H1 (cell line): ENCODE results near the gene PRIMA1. TPM values are rescaled to one million over a fixed set of nuclear protein-coding genes. Genes with fewer than 3 reads are reported as not detected.

ENCODE experiments used
- CTCF ChIA-PET: fragments of 300-600 bp; sonication (Branson Sonifier 250); formaldehyde crosslinking; loops from one replicate; lab custom pipeline; 2021; ENCODE audit not compliant: partially characterized antibody; lab: Charles Lee
- POLR2A ChIA-PET: fragments of 300-600 bp; sonication (Branson Sonifier 250); formaldehyde crosslinking; loops from one replicate; lab custom pipeline; 2021; ENCODE audit warnings: inconsistent platforms; ENCODE audit not compliant: partially characterized antibody; lab: Charles Lee
- DNase-seq, 2 experiments: peaks; one replicate each; pipeline versions ENCODE4 v3.0.0 to v3.0.0-alpha.2; 2010 to 2022; ENCODE audit warnings: low spot score in 2 of 2, low read depth in 1 of 2, mixed read lengths in 1 of 2
- FAIRE-seq: peaks from 2 replicates; lab custom pipeline; 2011; peaks lifted over from hg19 to GRCh38; lab: Jason Lieb, UNC
- H2AFZ ChIP-seq: 2 replicates; pipeline ENCODE4 v1.8.1; 2012; ENCODE audit warnings: low read length, inconsistent platforms
- H2AK5ac ChIP-seq: 2 replicates; pipeline ENCODE4 v1.6.1; 2013; ENCODE audit warnings: low read depth, low read length
- H2BK120ac ChIP-seq: replicated peaks from 2 replicates; pipeline ENCODE3; 2013; ENCODE audit warnings: low read depth, low read length, inconsistent platforms
- H2BK12ac ChIP-seq: 2 replicates; pipeline ENCODE4 v1.6.1; 2013; ENCODE audit warnings: low read depth, low read length
- H2BK15ac ChIP-seq: 2 replicates; pipeline ENCODE4 v1.6.1; 2013; ENCODE audit warnings: low read length
- H2BK20ac ChIP-seq: 2 replicates; pipeline ENCODE4 v1.6.1; 2013; ENCODE audit warnings: low read length
- H2BK5ac ChIP-seq: 2 replicates; pipeline ENCODE4 v1.6.1; 2013; ENCODE audit warnings: low read depth, low read length
- H3K14ac ChIP-seq: 2 replicates; pipeline ENCODE4 v1.6.1; 2013; ENCODE audit warnings: inconsistent platforms; ENCODE audit not compliant: insufficient read length
- H3K18ac ChIP-seq: 2 replicates; pipeline ENCODE4 v1.6.1; 2013; ENCODE audit warnings: low read length; ENCODE audit errors: extremely low read depth
- H3K23ac ChIP-seq: 2 replicates; pipeline ENCODE4 v1.6.1; 2013; ENCODE audit warnings: inconsistent platforms; ENCODE audit not compliant: insufficient read length
- H3K23me2 ChIP-seq: 2 replicates; pipeline ENCODE4 v1.6.1; 2013; ENCODE audit warnings: low read depth, low read length
- H3K27ac ChIP-seq: 2 replicates; pipeline ENCODE4 v1.6.1; 2011; ENCODE audit warnings: low read depth, low read length, inconsistent platforms
- H3K27me3 ChIP-seq, 4 experiments: replicated peaks in 1 of 4; 1 replicate in 1 of 4; 2 replicates in 3 of 4; pipeline versions ENCODE4 v1.6.1 to v1.8.1; 2011 to 2013; ENCODE audit warnings: low read length in 3 of 4, mild to moderate bottlenecking in 3 of 4, inconsistent platforms in 2 of 4, mixed read lengths in 2 of 4, moderate library complexity in 1 of 4; ENCODE audit not compliant: control insufficient read depth in 3 of 4, insufficient read depth in 3 of 4; ENCODE audit errors: extremely low read depth in 1 of 4
- H3K36me3 ChIP-seq, 4 experiments: 2 replicates each; pipeline versions ENCODE4 v1.6.1 to v1.8.1; 2011 to 2013; ENCODE audit warnings: mild to moderate bottlenecking in 4 of 4, low read length in 3 of 4, moderate library complexity in 2 of 4, control low read depth in 1 of 4, inconsistent platforms in 1 of 4; ENCODE audit not compliant: insufficient read depth in 4 of 4, control insufficient read depth in 2 of 4
- H3K4ac ChIP-seq: replicated peaks from 2 replicates; pipeline ENCODE3; 2013; ENCODE audit warnings: low read length, low read depth, mixed read lengths, inconsistent platforms; ENCODE audit not compliant: insufficient read length
- H3K4me1 ChIP-seq, 4 experiments: replicated peaks in 1 of 4; 1 replicate in 1 of 4; 2 replicates in 3 of 4; pipeline versions ENCODE4 v1.6.1 to v1.8.1; 2011 to 2013; ENCODE audit warnings: low read length in 3 of 4, inconsistent platforms in 2 of 4, mixed read lengths in 1 of 4; ENCODE audit not compliant: insufficient read depth in 4 of 4, control insufficient read depth in 3 of 4
- H3K4me2 ChIP-seq, 2 experiments: 2 replicates each; pipeline versions ENCODE4 v1.6.1 to v1.8.1; 2011 to 2013; ENCODE audit warnings: low read depth in 2 of 2, low read length in 2 of 2, control low read depth in 1 of 2, inconsistent platforms in 1 of 2, mild to moderate bottlenecking in 1 of 2; ENCODE audit not compliant: insufficient read depth in 1 of 2
- H3K4me3 ChIP-seq, 4 experiments: fragments of 200-600, 300-600 bp in 1 of 4; sonication (generic), shearing (Covaris generic), sonication (Bioruptor Twin) in 1 of 4; 2 replicates each; pipeline versions ENCODE4 v1.5.1 to v1.8.1; 2011 to 2016; ENCODE audit warnings: low read length in 4 of 4, low read depth in 3 of 4, control low read depth in 2 of 4, inconsistent platforms in 2 of 4, mild to moderate bottlenecking in 2 of 4, mixed read lengths in 1 of 4, moderate library complexity in 1 of 4; ENCODE audit not compliant: insufficient read depth in 2 of 4; ENCODE audit errors: extremely low read depth in 1 of 4
- H3K56ac ChIP-seq: replicated peaks from 2 replicates; pipeline ENCODE3; 2013; ENCODE audit warnings: low read depth, mild to moderate bottlenecking, mixed read lengths, low read length, inconsistent platforms; ENCODE audit not compliant: insufficient read length
- H3K79me1 ChIP-seq: 2 replicates; pipeline ENCODE4 v1.6.1; 2013; ENCODE audit warnings: low read depth, low read length, control low read depth
- H3K79me2 ChIP-seq, 2 experiments: 2 replicates each; pipeline versions ENCODE4 v1.6.1 to v1.8.1; 2012 to 2013; ENCODE audit warnings: low read length in 2 of 2, mild to moderate bottlenecking in 2 of 2, inconsistent platforms in 1 of 2; ENCODE audit not compliant: insufficient read depth in 2 of 2, control insufficient read depth in 1 of 2
- H3K9ac ChIP-seq, 4 experiments: replicated peaks in 1 of 4; 1 replicate in 1 of 4; 2 replicates in 3 of 4; pipeline versions ENCODE4 v1.6.1 to v1.8.1; 2011 to 2013; ENCODE audit warnings: low read depth in 3 of 4, low read length in 3 of 4, control low read depth in 2 of 4, mild to moderate bottlenecking in 2 of 4, moderate library complexity in 2 of 4, inconsistent platforms in 1 of 4; ENCODE audit errors: extremely low read depth in 1 of 4
- H3K9me3 ChIP-seq, 2 experiments: 2 replicates each; pipeline versions ENCODE4 v1.6.1 to v1.8.1; 2012 to 2013; ENCODE audit warnings: mild to moderate bottlenecking in 2 of 2, moderate library complexity in 2 of 2, control low read depth in 1 of 2, inconsistent platforms in 1 of 2, low read depth in 1 of 2, low read length in 1 of 2, mixed read lengths in 1 of 2; ENCODE audit not compliant: insufficient read depth in 2 of 2
- H4K20me1 ChIP-seq, 2 experiments: replicated peaks in 1 of 2; 2 replicates each; pipeline versions ENCODE3 to v1.8.1; 2011 to 2013; ENCODE audit warnings: inconsistent platforms in 2 of 2, low read length in 2 of 2, mild to moderate bottlenecking in 1 of 2; ENCODE audit not compliant: insufficient read depth in 2 of 2, control insufficient read depth in 1 of 2
- H4K5ac ChIP-seq: 2 replicates; pipeline ENCODE4 v1.6.1; 2013; ENCODE audit warnings: low read length, low read depth, mixed read lengths, inconsistent platforms; ENCODE audit not compliant: insufficient read length
- H4K8ac ChIP-seq: 2 replicates; pipeline ENCODE4 v1.8.0; 2013; ENCODE audit warnings: mild to moderate bottlenecking, moderate library complexity, low read length, inconsistent platforms; ENCODE audit not compliant: insufficient read depth; ENCODE audit errors: extremely low read depth
- H4K91ac ChIP-seq: replicated peaks from 2 replicates; pipeline ENCODE3; 2013; ENCODE audit warnings: low read length, mixed read lengths, inconsistent platforms; ENCODE audit not compliant: insufficient read length
- NRF1 ChIP-seq: IDR thresholded peaks from 2 replicates; pipeline ENCODE4 v1.6.1; 2011; ENCODE audit warnings: mild to moderate bottlenecking, low read depth, low read length, improper control_type of control experiment
- SUZ12 ChIP-seq: fragments of 200-600 bp; sonication (generic); IDR thresholded peaks from 2 replicates; pipeline ENCODE4 v1.6.1; 2012; ENCODE audit warnings: mild to moderate bottlenecking, inconsistent platforms, low read length, moderate library complexity, mixed read lengths
- WGBS, 2 experiments: shearing (Covaris generic) in 1 of 2; methylation state at CpG; one replicate each; pipeline versions ENCODE4 v1.1.6 to v1.1.7; 2013 to 2015; ENCODE audit warnings: low lambda C conversion rate in 2 of 2, mixed read lengths in 2 of 2, inconsistent platforms in 1 of 2, low coverage in 1 of 2, missing lambda C conversion rate in 1 of 2; ENCODE audit not compliant: insufficient replicate concordance in 2 of 2, insufficient coverage in 1 of 2, insufficient read length in 1 of 2; ENCODE audit errors: extremely low coverage in 1 of 2, missing lambda C conversion rate in 1 of 2; 5-methylcytosine and 5-hydroxymethylcytosine counted together
- polyA plus RNA-seq, 7 experiments: library from polyadenylated mRNA; depleted of rRNA in 3 of 7; stranded (reverse) in 5 of 7; unstranded in 2 of 7; fragments of >200 nt in 5 of 7; fragments of 200-250 nt in 2 of 7; gene quantifications; 1 replicate in 5 of 7; 2 replicates in 1 of 7; 4 replicates in 1 of 7; pipeline versions ENCODE4 v1.2.1 to v1.2.3, GENCODE V29; 2011 to 2013; ENCODE audit warnings: missing spikeins in 2 of 7, mixed read lengths in 2 of 7
- total RNA-seq: library from RNA; stranded (reverse); fragmentation: NEBNext Ultra II Directional; extraction: Animal tissue kit (Norgen Biotek cat#: 25700); gene quantifications from 2 replicates; pipeline ENCODE4 v1.2.1, GENCODE V29; 2021

PRIMA1 gene
- total and polyA plus RNA-seq, 2 of the 8 experiments (the other 6 are each of a cell fraction or from before 2014, with no cell fraction given), result 2.8 to 4.5 TPM

DNA sequence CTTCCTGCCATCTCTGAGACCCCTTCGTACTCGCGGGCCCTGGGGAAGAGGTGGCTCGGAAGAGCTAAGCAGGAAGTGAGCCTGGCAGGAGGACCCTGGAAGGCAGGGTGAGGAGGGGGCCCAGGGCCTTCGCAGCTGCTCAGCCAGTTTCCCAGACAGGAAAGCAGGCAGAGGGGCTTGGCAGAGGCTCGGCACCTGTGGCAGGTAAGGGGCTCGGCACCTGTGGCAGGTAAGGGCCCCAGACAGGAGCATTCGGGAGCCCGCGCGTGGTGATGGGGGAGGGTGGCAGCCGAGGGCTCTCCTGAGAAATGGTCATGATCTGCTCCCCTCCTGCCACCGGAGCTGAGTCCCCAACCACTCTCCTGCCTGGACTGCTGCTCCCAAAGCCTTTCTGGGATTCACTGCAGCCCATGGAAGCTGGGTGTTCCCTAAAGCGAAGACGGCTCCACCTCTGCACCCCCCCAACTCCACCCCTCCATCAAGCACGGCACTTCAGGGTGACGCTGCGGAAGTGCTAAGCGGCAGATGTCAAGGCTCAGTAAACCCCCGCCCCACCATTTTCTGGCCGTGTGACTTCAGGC, 63.2 kb downstream of the PRIMA1 start:
- H3K4me1 ChIP-seq, result peaks cover 0 to 3% (median 0%) of the 10 kb centered on the region in 4 experiments; a peak in 1 of 7 replicates
- H4K8ac ChIP-seq, result no peak overlapping the region
- no peak overlapping the region for H2BK120ac ChIP-seq
- H4K91ac ChIP-seq, result no peak overlapping the region
- H3K36me3 ChIP-seq, result no peaks in the 10 kb centered on the region
- H3K56ac ChIP-seq, result no peak overlapping the region
- no peak overlapping the region; the same call in 1 of the 2 replicates for H3K18ac ChIP-seq
- H3K79me2 ChIP-seq, result no peaks in the 10 kb centered on the region
- H4K20me1 ChIP-seq, result peaks cover 0 to 4% of the 10 kb centered on the region in 2 experiments
- no peak overlapping the region for H3K4me2 ChIP-seq
- no peak for DNase-seq
- H3K27me3 ChIP-seq, result no peaks in the 10 kb centered on the region
- no peak overlapping the region for H3K23ac ChIP-seq
- ChIA-PET POLR2A (interaction anchor here (0.7 to 1.4 kb wide), 2 partner anchors 10 to 37 kb away, joined by 3 read pairs; no protein-coding TSS in a partner anchor), CTCF (interaction anchor here (0.6 to 0.7 kb wide), 2 partner anchors 18 to 619 kb away, joined by 3 read pairs; no protein-coding TSS in a partner anchor)
- H3K14ac ChIP-seq, result no peak overlapping the region
- WGBS, 2 experiments, result 84% methylated on average over 21 of the region's 21 CpGs; no CpG with 5 or more reads in 1 of the 2 experiments
- no peak overlapping the region for H3K4ac ChIP-seq
- H2AK5ac ChIP-seq, result no peak overlapping the region
- H3K4me3 ChIP-seq, result no peak overlapping the region
- no peak overlapping the region for H2BK20ac ChIP-seq
- no peak overlapping the region for H3K27ac ChIP-seq
- H2AFZ ChIP-seq, result no peak overlapping the region
- no peaks in the 10 kb centered on the region for H3K79me1 ChIP-seq
- peaks cover 6% of the 10 kb centered on the region; the same call in 1 of the 2 replicates for H3K23me2 ChIP-seq
- FAIRE-seq, result no peak
- H4K5ac ChIP-seq, result no peak overlapping the region
- H2BK15ac ChIP-seq, result no peak overlapping the region
- H2BK5ac ChIP-seq, result no peak overlapping the region
- no peak overlapping the region for H2BK12ac ChIP-seq
- TF ChIP-seq NRF1 (no peak), SUZ12 (no peak)
- H3K9me3 ChIP-seq, result no peaks in the 10 kb centered on the region
- no peak overlapping the region for H3K9ac ChIP-seq
